HepG2 (cell line): Measurements from ENCODE around the gene XRCC1. TPM values are rescaled to one million over a fixed set of nuclear protein-coding genes. Genes with fewer than 3 reads are reported as not detected.

ENCODE experiments used
- ATAC-seq: fragments of 200-7000 bp; cut with Tn5 transposase; 3 replicates; pipeline ENCODE4 v1.9.1; 2020; ENCODE audit warnings: mild to moderate bottlenecking, moderate library complexity
- BruUV-seq: library from RNA; stranded (reverse); fragments of 400-500 nt; replicated peaks from 2 replicates; lab custom pipeline; 2021; lab: Mats Ljungman, UMichigan
- CTCF ChIA-PET: fragments of 300-600 bp; formaldehyde crosslinking; extraction: SDS; loops from one replicate; lab custom pipeline; 2021; ENCODE audit warnings: low total read pairs, inconsistent platforms, low intra/inter-chr PET ratio; lab: Yijun Ruan, JAX
- POLR2A ChIA-PET: fragments of 350-600 bp; sonication (Branson Sonifier 250); formaldehyde crosslinking; loops from one replicate; lab custom pipeline; 2020; ENCODE audit warnings: antibody characterized with exemption, inconsistent platforms; lab: Yijun Ruan, JAX
- DNase-seq: peaks from one replicate; pipeline ENCODE4 v3.0.0-alpha.2; 2015; ENCODE audit warnings: low spot score
- FAIRE-seq: peaks from 3 replicates; lab custom pipeline; 2011; peaks lifted over from hg19 to GRCh38; lab: Jason Lieb, UNC
- H2AFZ ChIP-seq: one replicate; pipeline ENCODE4 v1.6.1; 2011; ENCODE audit warnings: low read length, inconsistent platforms
- H3K27ac ChIP-seq: fragments of 300-600 bp; 3 replicates; pipeline ENCODE4 v1.8.0; 2011; ENCODE audit warnings: mixed run types, mild to moderate bottlenecking, mixed read lengths, low read length, inconsistent platforms; ENCODE audit not compliant: insufficient read depth; ENCODE audit errors: extremely low read length
- H3K27me3 ChIP-seq, 2 experiments: fragments of 200-600 bp in 1 of 2; 2 replicates in 1 of 2; 3 replicates in 1 of 2; pipeline versions ENCODE4 v1.6.0 to v1.8.0; 2011; ENCODE audit warnings: low read length in 2 of 2, mild to moderate bottlenecking in 2 of 2, moderate library complexity in 2 of 2, inconsistent platforms in 1 of 2; ENCODE audit not compliant: insufficient read depth in 2 of 2, control insufficient read depth in 1 of 2
- H3K36me3 ChIP-seq, 2 experiments: fragments of 200-600 bp in 1 of 2; replicated peaks in 1 of 2; 2 replicates in 1 of 2; 3 replicates in 1 of 2; pipeline versions ENCODE4 v1.5.1 to v1.8.0; 2011; ENCODE audit warnings: low read length in 2 of 2, inconsistent platforms in 1 of 2; ENCODE audit not compliant: insufficient read depth in 2 of 2, control insufficient read depth in 1 of 2
- H3K4me1 ChIP-seq: 2 replicates; pipeline ENCODE4 v1.5.1; 2012; ENCODE audit warnings: low read length, inconsistent platforms; ENCODE audit not compliant: insufficient read depth
- H3K4me2 ChIP-seq: 2 replicates; pipeline ENCODE4 v1.6.0; 2011; ENCODE audit warnings: low read depth, low read length, inconsistent platforms
- H3K4me3 ChIP-seq, 3 experiments: fragments of 200-600 bp in 1 of 3; sonication (generic), shearing (Covaris generic) in 1 of 3; replicated peaks in 1 of 3; 2 replicates each; pipeline ENCODE4 v1.5.1; 2011 to 2016; ENCODE audit warnings: low read length in 3 of 3, inconsistent platforms in 2 of 3, low read depth in 2 of 3, mild to moderate bottlenecking in 2 of 3, control low read depth in 1 of 3, mixed read lengths in 1 of 3; ENCODE audit not compliant: insufficient read depth in 1 of 3
- H3K79me2 ChIP-seq: one replicate; pipeline ENCODE4 v1.6.1; 2011; ENCODE audit warnings: low read length, inconsistent platforms; ENCODE audit not compliant: insufficient read depth
- H3K9ac ChIP-seq: 2 replicates; pipeline ENCODE4 v1.6.0; 2011; ENCODE audit warnings: mild to moderate bottlenecking, low read depth, low read length, inconsistent platforms; ENCODE audit not compliant: insufficient read depth
- H3K9me3 ChIP-seq: 2 replicates; pipeline ENCODE4 v1.5.1; 2012; ENCODE audit warnings: mild to moderate bottlenecking, low read length
- H4K20me1 ChIP-seq: 2 replicates; pipeline ENCODE4 v1.6.0; 2011; ENCODE audit warnings: inconsistent platforms, mild to moderate bottlenecking, low read length, moderate library complexity; ENCODE audit not compliant: insufficient read depth
- ATF3 ChIP-seq: sonication (generic); formaldehyde crosslinking; IDR thresholded peaks from 2 replicates; pipeline ENCODE4 v1.4.0; 2020; ENCODE audit warnings: missing genetic modification reagents
- FOXO4 ChIP-seq: sonication (generic); formaldehyde crosslinking; conservative IDR thresholded peaks from 2 replicates; pipeline ENCODE4 v1.8.1; 2023; ENCODE audit warnings: missing genetic modification reagents
- GLI4 ChIP-seq: sonication (generic); formaldehyde crosslinking; IDR thresholded peaks from 2 replicates; pipeline ENCODE4 v1.5.1; 2020; ENCODE audit warnings: missing genetic modification reagents, mild to moderate bottlenecking, moderate library complexity, borderline replicate concordance
- PLSCR1 ChIP-seq: sonication (generic); formaldehyde crosslinking; IDR thresholded peaks from 2 replicates; pipeline ENCODE4 v1.5.0; 2020; ENCODE audit warnings: missing genetic modification reagents, mild to moderate bottlenecking, borderline replicate concordance
- RFX1 ChIP-seq: fragments of 450-650 bp; IDR thresholded peaks from 2 replicates; pipeline ENCODE4 v1.6.1; 2017
- RNF219 ChIP-seq: sonication (generic); formaldehyde crosslinking; IDR thresholded peaks from 2 replicates; pipeline ENCODE4 v1.5.0; 2020; ENCODE audit warnings: mild to moderate bottlenecking, missing genetic modification reagents
- RORA ChIP-seq: sonication (generic); formaldehyde crosslinking; IDR thresholded peaks from 2 replicates; pipeline ENCODE4 v1.5.0; 2020; ENCODE audit warnings: mild to moderate bottlenecking, missing genetic modification reagents, moderate library complexity
- SIN3A ChIP-seq: IDR thresholded peaks from 2 replicates; pipeline ENCODE4 v1.6.1; 2011; ENCODE audit warnings: low read depth, mild to moderate bottlenecking, control low read depth, low read length, borderline replicate concordance
- STAG1 ChIP-seq: sonication (generic); formaldehyde crosslinking; IDR thresholded peaks from 2 replicates; pipeline ENCODE4 v1.4.0; 2020; ENCODE audit warnings: missing genetic modification reagents
- XRCC5 ChIP-seq: fragments of 200-400 bp; formaldehyde crosslinking; optimal IDR thresholded peaks from 2 replicates; pipeline ENCODE3; 2017; ENCODE audit warnings: mild to moderate bottlenecking, low read length
- ZBTB33 ChIP-seq: sonication (generic); formaldehyde crosslinking; IDR thresholded peaks from 2 replicates; pipeline ENCODE4 v1.4.0; 2020; ENCODE audit warnings: missing genetic modification reagents
- ZMYM2 ChIP-seq: sonication (generic); formaldehyde crosslinking; IDR thresholded peaks from 2 replicates; pipeline ENCODE4 v1.8.0; 2022; ENCODE audit warnings: mild to moderate bottlenecking, missing genetic modification reagents
- ZNF17 ChIP-seq: sonication (generic); formaldehyde crosslinking; IDR thresholded peaks from 2 replicates; pipeline ENCODE4 v1.5.0; 2020; ENCODE audit warnings: mild to moderate bottlenecking, missing genetic modification reagents
- ZNF30 ChIP-seq: sonication (generic); formaldehyde crosslinking; IDR thresholded peaks from 2 replicates; pipeline ENCODE4 v1.5.0; 2020; ENCODE audit warnings: mild to moderate bottlenecking, missing genetic modification reagents
- ZNF619 ChIP-seq: sonication (generic); formaldehyde crosslinking; IDR thresholded peaks from 2 replicates; pipeline ENCODE4 v1.4.0; 2020; ENCODE audit warnings: mild to moderate bottlenecking, missing genetic modification reagents
- ZNF816 ChIP-seq: sonication (generic); formaldehyde crosslinking; IDR thresholded peaks from 2 replicates; pipeline ENCODE4 v1.8.0; 2022; ENCODE audit warnings: missing genetic modification reagents, mild to moderate bottlenecking, borderline replicate concordance
- WGBS: methylation state at CpG from one replicate; pipeline ENCODE4 v1.1.6; 2017; ENCODE audit warnings: low lambda C conversion rate; 5-methylcytosine and 5-hydroxymethylcytosine counted together
- in situ Hi-C: cut with HindIII; loops from 2 replicates; pipeline ENCODE4 v1.10.0; 2017; ENCODE audit warnings: low pct_unique_long_range_greater_than_20kb; ENCODE audit not compliant: extremely low pct_ligation_motif_present
- intact Hi-C: fragments of 100-400 bp; cut with micrococcal nuclease; formaldehyde crosslinking; loops from one replicate; pipeline ENCODE4 v1.10.0; 2022; ENCODE audit not compliant: unreplicated experiment
- polyA plus RNA-seq, 8 experiments: library from polyadenylated mRNA; depleted of rRNA in 3 of 8; stranded (reverse) in 7 of 8; unstranded in 1 of 8; fragments of >200 nt; fragmentation: Illumina TruSeq in 4 of 8; extraction: Trizol in 4 of 8; gene quantifications; 2 replicates each; pipeline versions ENCODE4 v1.2.1 to v1.2.3, GENCODE V29; 2011 to 2016; ENCODE audit warnings: low read depth in 4 of 8, missing spikeins in 1 of 8, mixed read lengths in 1 of 8; ENCODE audit not compliant: insufficient read depth in 1 of 8
- total RNA-seq, 5 experiments: library from RNA; depleted of rRNA; stranded (reverse); fragments of >200 nt; fragmentation: Illumina TruSeq; extraction: Trizol; gene quantifications; 2 replicates each; pipeline ENCODE4 v1.2.3, GENCODE V29; 2016; ENCODE audit warnings: low read depth in 1 of 5

Gene XRCC1
- total and polyA plus RNA-seq, 2 of the 13 experiments (the other 11 are each of a cell fraction or from before 2014, with no cell fraction given): 24.7 to 26.3 TPM

GRCh38 chr19:43620061-43621001, 45.0 kb upstream of the XRCC1 start:
- WGBS: 78% methylated on average over 17 of the region's 23 CpGs
- no peaks in the 10 kb centered on the region for H3K9me3 ChIP-seq
- intact Hi-C loops: no loop called here
- no peaks in the 10 kb centered on the region for H3K27me3 ChIP-seq
- H3K4me1 ChIP-seq: peaks cover 24% of the 10 kb centered on the region
- DNase-seq (no peak), FAIRE-seq (peak; percentile 67), ATAC-seq (no peak)
- H2AFZ ChIP-seq: no peak overlapping the region
- H3K4me2 ChIP-seq: peak overlapping the region; percentile 96
- H3K36me3 ChIP-seq: 0 out of 5 replicates have a peak, but pooled peaks cover 0 to 2% of the 10 kb centered on the region in 2 experiments
- H3K4me3 ChIP-seq: peak overlapping the region; percentile 60 to 81 (median 61); a peak in 5 of 6 replicates
- peak overlapping the region; percentile 88 for H3K9ac ChIP-seq
- in situ Hi-C loops: no loop called here
- ChIA-PET POLR2A (interaction anchor here (0.7 kb wide), 1 partner anchor 48 kb away, joined by 4 read pairs; no protein-coding TSS in a partner anchor), CTCF (no interaction called here)
- peaks cover 14% of the 10 kb centered on the region for H3K79me2 ChIP-seq
- BruUV-seq: TSS peak; percentile 83
- H4K20me1 ChIP-seq: no peaks in the 10 kb centered on the region
- peak overlapping the region; percentile 96 for H3K27ac ChIP-seq
- no peak for TF ChIP-seq ATF3 (CRISPR knock-in tag)
- TF ChIP-seq RORA (CRISPR knock-in tag): no peak
- peak; percentile 4 for TF ChIP-seq XRCC5
- TF ChIP-seq ZNF619 (CRISPR knock-in tag): 0 out of 2 replicates have a peak, but pooled peaks have one; percentile 7
- 0 out of 2 replicates have a peak, but pooled peaks have one; percentile 73 for TF ChIP-seq FOXO4 (CRISPR knock-in tag)
- TF ChIP-seq SIN3A: peak; percentile 13; the same call in 1 of the 2 replicates
- no peak for TF ChIP-seq PLSCR1 (CRISPR knock-in tag)
- TF ChIP-seq ZNF17 (CRISPR knock-in tag): no peak
- TF ChIP-seq ZNF816 (CRISPR knock-in tag): no peak
- peak; percentile 80 for TF ChIP-seq ZBTB33 (CRISPR knock-in tag)
- no peak for TF ChIP-seq RNF219 (CRISPR knock-in tag)
- TF ChIP-seq RFX1: no peak
- TF ChIP-seq ZMYM2 (CRISPR knock-in tag): 0 out of 2 replicates have a peak, but pooled peaks have one; percentile 8
- no peak for TF ChIP-seq STAG1 (CRISPR knock-in tag)
- TF ChIP-seq GLI4 (CRISPR knock-in tag): no peak
- TF ChIP-seq ZNF30 (CRISPR knock-in tag): 0 out of 2 replicates have a peak, but pooled peaks have one; percentile 33
